Stomach (tissue), 4 donors: ENCODE results near the gene IDI2.

Experiments used
- POLR2A ChIP-seq, 4 donors: fragments of 450-650 bp; IDR thresholded peaks; one replicate each; pipeline ENCODE4 v1.6.1; 2016; ENCODE audit warnings: antibody characterized with exemption in 4 of 4, control low read depth in 2 of 4, mild to moderate bottlenecking in 1 of 4, moderate library complexity in 1 of 4
- POLR2AphosphoS5 ChIP-seq, 3 donors: sonication (generic); formaldehyde crosslinking; IDR thresholded peaks; one replicate each; pipeline ENCODE4 v1.6.1; 2016; ENCODE audit warnings: antibody characterized with exemption in 3 of 3
- TF ChIP-seq, protein P1 (sequence below), 7 experiments: fragments of 450-650 bp in 4 of 7; fragments of 200-600 bp in 3 of 7; sonication (generic) in 3 of 7; IDR thresholded peaks; one replicate each; pipeline ENCODE4 v1.5.1; 2016 to 2019; ENCODE audit warnings: antibody characterized with exemption in 7 of 7, control low read depth in 2 of 7, mild to moderate bottlenecking in 1 of 7

DNA sequence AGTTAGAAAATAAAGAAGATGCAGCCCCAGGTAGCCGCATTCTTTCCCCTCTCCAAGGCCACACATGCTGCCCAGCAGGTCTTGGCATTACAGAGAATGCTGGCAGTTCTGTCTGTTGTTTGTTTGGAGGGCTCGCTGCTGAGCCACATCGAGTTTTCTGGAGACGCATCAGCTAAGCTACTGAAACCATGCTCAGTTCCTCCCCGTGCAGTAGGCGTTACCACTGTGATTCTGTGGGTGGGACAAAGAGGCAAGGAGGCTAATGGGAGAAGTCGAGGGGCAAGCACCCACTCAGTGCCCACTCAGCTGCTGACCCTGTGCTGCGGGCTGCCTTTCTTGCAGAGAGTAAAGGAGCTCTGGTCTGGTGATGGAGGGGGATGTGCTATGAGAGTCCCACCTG lies 52.9 kb downstream of the IDI2 start:
- TF ChIP-seq, protein P1, sequence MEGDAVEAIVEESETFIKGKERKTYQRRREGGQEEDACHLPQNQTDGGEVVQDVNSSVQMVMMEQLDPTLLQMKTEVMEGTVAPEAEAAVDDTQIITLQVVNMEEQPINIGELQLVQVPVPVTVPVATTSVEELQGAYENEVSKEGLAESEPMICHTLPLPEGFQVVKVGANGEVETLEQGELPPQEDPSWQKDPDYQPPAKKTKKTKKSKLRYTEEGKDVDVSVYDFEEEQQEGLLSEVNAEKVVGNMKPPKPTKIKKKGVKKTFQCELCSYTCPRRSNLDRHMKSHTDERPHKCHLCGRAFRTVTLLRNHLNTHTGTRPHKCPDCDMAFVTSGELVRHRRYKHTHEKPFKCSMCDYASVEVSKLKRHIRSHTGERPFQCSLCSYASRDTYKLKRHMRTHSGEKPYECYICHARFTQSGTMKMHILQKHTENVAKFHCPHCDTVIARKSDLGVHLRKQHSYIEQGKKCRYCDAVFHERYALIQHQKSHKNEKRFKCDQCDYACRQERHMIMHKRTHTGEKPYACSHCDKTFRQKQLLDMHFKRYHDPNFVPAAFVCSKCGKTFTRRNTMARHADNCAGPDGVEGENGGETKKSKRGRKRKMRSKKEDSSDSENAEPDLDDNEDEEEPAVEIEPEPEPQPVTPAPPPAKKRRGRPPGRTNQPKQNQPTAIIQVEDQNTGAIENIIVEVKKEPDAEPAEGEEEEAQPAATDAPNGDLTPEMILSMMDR (IDR thresholded peaks at IDR 0.05) = no peak
- no peak for TF ChIP-seq POLR2A (IDR thresholded peaks at IDR 0.05)
- TF ChIP-seq POLR2AphosphoS5 (IDR thresholded peaks at IDR 0.05) = no peak
